Chondrocyte (in vitro differentiated cells): ENCODE results near the gene PPP1R3G. TPM values are rescaled to one million over a fixed set of nuclear protein-coding genes. Genes with fewer than 3 reads are reported as not detected.

Experiments
- DNase-seq: peaks from one replicate; pipeline ENCODE4 v3.0.0; 2021; ENCODE audit warnings: mixed read lengths, low spot score
- H3K27ac Mint-ChIP-seq: one replicate; pipeline ENCODE4 v1.8.0; 2021; ENCODE audit warnings: mild to moderate bottlenecking, moderate library complexity, mixed read lengths; ENCODE audit not compliant: unreplicated experiment
- H3K27me3 Mint-ChIP-seq: 2 replicates; pipeline ENCODE4 v1.8.0; 2021; ENCODE audit warnings: low read depth, mixed read lengths
- H3K36me3 Mint-ChIP-seq: 2 replicates; pipeline ENCODE4 v1.8.0; 2021; ENCODE audit warnings: low read depth, mixed read lengths
- H3K4me1 Mint-ChIP-seq: 2 replicates; pipeline ENCODE4 v1.8.0; 2021; ENCODE audit warnings: low read depth, mild to moderate bottlenecking, mixed read lengths
- H3K4me3 Mint-ChIP-seq: one replicate; pipeline ENCODE4 v1.8.0; 2021; ENCODE audit warnings: mild to moderate bottlenecking, moderate library complexity, mixed read lengths; ENCODE audit not compliant: unreplicated experiment
- H3K9me3 Mint-ChIP-seq: 2 replicates; pipeline ENCODE4 v1.8.0; 2021; ENCODE audit warnings: low read depth, mixed read lengths
- CTCF ChIP-seq: fragments of 200-600 bp; sonication (generic); IDR thresholded peaks from 2 replicates; pipeline ENCODE4 v1.5.0; 2021; ENCODE audit warnings: antibody characterized with exemption, mild to moderate bottlenecking, moderate library complexity
- total RNA-seq: library from RNA; stranded (reverse); gene quantifications from 3 replicates; pipeline ENCODE4 v1.2.1, GENCODE V29; 2021

PPP1R3G gene
- total RNA-seq, 1 donor from 2014 or later, result 2.6 TPM

GRCh38 chr6:5125152-5126006, 40.2 kb downstream of the PPP1R3G start:
- H3K27ac Mint-ChIP-seq, result no peak overlapping the region

DNA sequence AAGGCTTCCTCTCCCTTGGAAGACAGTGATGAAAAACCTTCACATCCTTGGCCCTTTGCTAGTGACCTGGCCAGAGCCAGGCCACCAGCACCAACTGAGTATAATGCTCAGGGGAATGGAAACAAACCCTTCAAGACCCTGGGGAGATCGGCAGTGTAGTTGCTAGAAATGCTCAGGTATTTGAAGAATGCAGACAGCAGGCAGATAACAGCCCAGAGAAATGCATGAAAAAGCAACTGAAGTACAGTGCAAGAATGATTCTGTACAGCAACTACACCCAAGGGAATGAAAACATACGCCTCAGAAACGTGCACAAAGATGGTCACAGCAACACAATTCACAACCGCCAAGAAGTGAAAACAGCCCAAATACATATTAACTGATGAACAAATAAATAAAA, 41.1 kb downstream of the PPP1R3G start:
- peaks cover 19% of the 10 kb centered on the region for H3K4me1 Mint-ChIP-seq
- H3K27ac Mint-ChIP-seq, result peak overlapping the region; percentile 82
- DNase-seq, result no peak

More at GRCh38 chr6:5125152-5126006, 40.2 kb downstream of the PPP1R3G start:
- TF ChIP-seq CTCF, result no peak
- no peak for DNase-seq
- Mint-ChIP-seq H3K9me3 (peaks cover 7% of the 10 kb centered on the region), H3K4me1 (peaks cover 19% of the 10 kb centered on the region), H3K36me3 (no peaks in the 10 kb centered on the region), H3K4me3 (no peak overlapping the region), H3K27me3 (no peaks in the 10 kb centered on the region)

DNA sequence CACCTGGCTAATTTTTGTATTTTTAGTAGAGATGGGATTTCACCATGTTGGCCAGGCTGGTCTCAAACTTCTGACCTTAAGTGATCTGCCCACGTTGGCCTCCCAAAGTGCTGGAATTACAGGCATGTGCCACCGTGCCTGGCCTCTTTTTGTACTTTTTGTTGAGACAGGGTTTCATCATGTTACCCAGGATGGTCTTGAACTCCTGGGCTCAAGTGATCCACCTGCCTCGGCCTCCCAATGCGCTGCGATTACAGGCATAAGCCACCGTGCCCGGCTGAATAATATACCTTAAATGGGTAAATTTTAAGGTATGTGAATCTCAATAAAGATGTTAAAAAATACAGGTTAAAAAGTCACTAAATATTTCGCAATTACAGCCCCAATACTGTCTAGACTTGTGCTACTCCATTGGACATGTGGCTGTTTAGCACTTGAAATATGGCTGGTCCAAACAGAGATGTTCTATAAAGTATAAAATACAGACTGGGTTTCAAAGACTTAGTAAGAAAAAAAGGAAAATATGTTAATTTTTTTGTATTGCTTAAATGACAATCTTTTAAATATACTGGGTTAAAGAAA, 42.1 kb downstream of the PPP1R3G start:
- Mint-ChIP-seq H3K4me3 (no peak overlapping the region), H3K27me3 (no peaks in the 10 kb centered on the region), H3K36me3 (no peaks in the 10 kb centered on the region), H3K9me3 (peaks cover 7% of the 10 kb centered on the region), H3K27ac (no peak overlapping the region), H3K4me1 (peaks cover 20% of the 10 kb centered on the region)
- no peak for DNase-seq
- no peak for TF ChIP-seq CTCF

More for the DNA sequence above, 41.1 kb downstream of the PPP1R3G start:
- Mint-ChIP-seq H3K36me3 (no peaks in the 10 kb centered on the region), H3K9me3 (peaks cover 7% of the 10 kb centered on the region), H3K4me3 (no peak overlapping the region), H3K27me3 (no peaks in the 10 kb centered on the region)
- no peak for TF ChIP-seq CTCF

DNA sequence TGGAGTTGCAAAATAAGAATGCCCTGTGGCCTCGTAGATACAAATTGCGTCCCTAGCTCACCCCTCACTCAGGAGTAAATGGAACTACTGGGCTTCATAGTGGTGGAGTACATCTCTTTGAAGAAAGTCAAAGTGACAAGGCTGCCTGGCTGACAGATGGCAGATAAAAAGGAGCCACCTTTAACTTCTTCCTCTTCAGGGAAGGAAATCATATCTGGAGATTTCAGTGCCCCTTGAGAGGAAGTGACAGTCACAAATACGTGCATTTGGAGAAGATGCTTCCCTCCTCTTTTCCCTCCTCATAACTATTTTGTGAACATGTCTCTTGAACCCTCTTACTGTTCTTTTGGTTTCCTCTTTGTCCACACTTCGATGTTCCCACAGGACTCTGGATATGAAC, 43.2 kb downstream of the PPP1R3G start:
- Mint-ChIP-seq H3K4me1 (peaks cover 29% of the 10 kb centered on the region), H3K27ac (no peak overlapping the region), H3K36me3 (no peaks in the 10 kb centered on the region), H3K27me3 (no peaks in the 10 kb centered on the region), H3K9me3 (peaks cover 7% of the 10 kb centered on the region), H3K4me3 (no peak overlapping the region)
- no peak for TF ChIP-seq CTCF
- DNase-seq, result no peak

GRCh38 chr6:5130135-5130866, 45.2 kb downstream of the PPP1R3G start:
- peaks cover 24% of the 10 kb centered on the region for H3K4me1 Mint-ChIP-seq
- H3K27me3 Mint-ChIP-seq, result no peaks in the 10 kb centered on the region
- H3K36me3 Mint-ChIP-seq, result no peaks in the 10 kb centered on the region
- TF ChIP-seq CTCF, result no peak
- H3K4me3 Mint-ChIP-seq, result no peak overlapping the region
- peaks cover 7% of the 10 kb centered on the region for H3K9me3 Mint-ChIP-seq
- DNase-seq, result no peak
- H3K27ac Mint-ChIP-seq, result no peak overlapping the region
